ENCODE measurements around the gene PRICKLE4. TPM values are rescaled to one million over a fixed set of nuclear protein-coding genes. Genes with fewer than 3 reads are reported as not detected.

Gene PRICKLE4
- polyA plus RNA-seq, 1 donor from 2014 or later = 1.3 TPM

DNA sequence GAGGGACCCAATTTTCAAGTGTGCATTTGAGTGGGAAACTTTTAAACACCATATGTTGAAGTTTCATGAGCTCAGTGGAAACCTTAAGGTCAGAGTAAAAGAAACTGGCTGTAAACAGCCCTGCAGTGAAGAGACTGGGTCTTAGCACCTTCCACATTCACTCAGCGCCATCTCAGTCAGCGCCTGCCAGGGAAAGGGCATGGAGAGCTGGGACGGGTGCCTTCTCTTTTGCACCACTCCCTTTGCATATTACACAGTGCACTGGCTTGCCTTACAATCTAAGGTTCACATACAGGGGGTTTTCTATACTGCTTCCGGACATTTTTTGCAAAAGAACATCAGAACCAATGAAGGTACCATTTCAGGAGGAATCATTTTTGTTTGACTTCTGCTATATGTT is 11.4 kb downstream of the PRICKLE4 start:
- Histone ChIP-seq H3K27me3 (ENCODE audit: insufficient read depth, low read depth, low read length) (no peaks in the 10 kb centered on the region), H3F3A (ENCODE audit: insufficient read depth, low read length, poor library complexity, severe bottlenecking) (no peaks in the 10 kb centered on the region), H3K4me3 (ENCODE audit: low read length) (no peak overlapping the region), H3K9me3 (ENCODE audit: low read length) (no peaks in the 10 kb centered on the region), H3K27ac (ENCODE audit: low read length) (no peak overlapping the region), H4K20me1 (ENCODE audit: insufficient read depth) (no peaks in the 10 kb centered on the region), H3K9ac (ENCODE audit: low read length) (no peak overlapping the region), H3K36me3 (ENCODE audit: insufficient read depth, low read length) (peaks cover 5% of the 10 kb centered on the region), H3K9me2 (ENCODE audit: insufficient read depth, low read length) (no peaks in the 10 kb centered on the region), H3K4me2 (ENCODE audit: low read length) (no peak overlapping the region), H2AFZ (ENCODE audit: low read depth, low read length) (no peak overlapping the region), H3K79me2 (replicated peaks; ENCODE audit: insufficient read depth, low read length) (peaks cover 3% of the 10 kb centered on the region)
- no peak for TF ChIP-seq EP300 (conservative IDR thresholded peaks at IDR 0.05; ENCODE audit: poor library complexity, severe bottlenecking)
- TF ChIP-seq RAD21 (conservative IDR thresholded peaks at IDR 0.05) = no peak
- TF ChIP-seq TAF1 (IDR thresholded peaks at IDR 0.05; ENCODE audit: low read depth) = no peak
- TF ChIP-seq, protein P1, sequence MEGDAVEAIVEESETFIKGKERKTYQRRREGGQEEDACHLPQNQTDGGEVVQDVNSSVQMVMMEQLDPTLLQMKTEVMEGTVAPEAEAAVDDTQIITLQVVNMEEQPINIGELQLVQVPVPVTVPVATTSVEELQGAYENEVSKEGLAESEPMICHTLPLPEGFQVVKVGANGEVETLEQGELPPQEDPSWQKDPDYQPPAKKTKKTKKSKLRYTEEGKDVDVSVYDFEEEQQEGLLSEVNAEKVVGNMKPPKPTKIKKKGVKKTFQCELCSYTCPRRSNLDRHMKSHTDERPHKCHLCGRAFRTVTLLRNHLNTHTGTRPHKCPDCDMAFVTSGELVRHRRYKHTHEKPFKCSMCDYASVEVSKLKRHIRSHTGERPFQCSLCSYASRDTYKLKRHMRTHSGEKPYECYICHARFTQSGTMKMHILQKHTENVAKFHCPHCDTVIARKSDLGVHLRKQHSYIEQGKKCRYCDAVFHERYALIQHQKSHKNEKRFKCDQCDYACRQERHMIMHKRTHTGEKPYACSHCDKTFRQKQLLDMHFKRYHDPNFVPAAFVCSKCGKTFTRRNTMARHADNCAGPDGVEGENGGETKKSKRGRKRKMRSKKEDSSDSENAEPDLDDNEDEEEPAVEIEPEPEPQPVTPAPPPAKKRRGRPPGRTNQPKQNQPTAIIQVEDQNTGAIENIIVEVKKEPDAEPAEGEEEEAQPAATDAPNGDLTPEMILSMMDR (IDR thresholded peaks at IDR 0.05; ENCODE audit: poor library complexity, severe bottlenecking) = no peak
- no peak for TF ChIP-seq MXI1 (conservative IDR thresholded peaks at IDR 0.05; ENCODE audit: poor library complexity, severe bottlenecking)
- TF ChIP-seq, protein P2, sequence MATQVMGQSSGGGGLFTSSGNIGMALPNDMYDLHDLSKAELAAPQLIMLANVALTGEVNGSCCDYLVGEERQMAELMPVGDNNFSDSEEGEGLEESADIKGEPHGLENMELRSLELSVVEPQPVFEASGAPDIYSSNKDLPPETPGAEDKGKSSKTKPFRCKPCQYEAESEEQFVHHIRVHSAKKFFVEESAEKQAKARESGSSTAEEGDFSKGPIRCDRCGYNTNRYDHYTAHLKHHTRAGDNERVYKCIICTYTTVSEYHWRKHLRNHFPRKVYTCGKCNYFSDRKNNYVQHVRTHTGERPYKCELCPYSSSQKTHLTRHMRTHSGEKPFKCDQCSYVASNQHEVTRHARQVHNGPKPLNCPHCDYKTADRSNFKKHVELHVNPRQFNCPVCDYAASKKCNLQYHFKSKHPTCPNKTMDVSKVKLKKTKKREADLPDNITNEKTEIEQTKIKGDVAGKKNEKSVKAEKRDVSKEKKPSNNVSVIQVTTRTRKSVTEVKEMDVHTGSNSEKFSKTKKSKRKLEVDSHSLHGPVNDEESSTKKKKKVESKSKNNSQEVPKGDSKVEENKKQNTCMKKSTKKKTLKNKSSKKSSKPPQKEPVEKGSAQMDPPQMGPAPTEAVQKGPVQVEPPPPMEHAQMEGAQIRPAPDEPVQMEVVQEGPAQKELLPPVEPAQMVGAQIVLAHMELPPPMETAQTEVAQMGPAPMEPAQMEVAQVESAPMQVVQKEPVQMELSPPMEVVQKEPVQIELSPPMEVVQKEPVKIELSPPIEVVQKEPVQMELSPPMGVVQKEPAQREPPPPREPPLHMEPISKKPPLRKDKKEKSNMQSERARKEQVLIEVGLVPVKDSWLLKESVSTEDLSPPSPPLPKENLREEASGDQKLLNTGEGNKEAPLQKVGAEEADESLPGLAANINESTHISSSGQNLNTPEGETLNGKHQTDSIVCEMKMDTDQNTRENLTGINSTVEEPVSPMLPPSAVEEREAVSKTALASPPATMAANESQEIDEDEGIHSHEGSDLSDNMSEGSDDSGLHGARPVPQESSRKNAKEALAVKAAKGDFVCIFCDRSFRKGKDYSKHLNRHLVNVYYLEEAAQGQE (IDR thresholded peaks at IDR 0.05; ENCODE audit: borderline replicate concordance) = no peak
- TF ChIP-seq POLR2AphosphoS5 (IDR thresholded peaks at IDR 0.05) = no peak
- TF ChIP-seq SMC3 (conservative IDR thresholded peaks at IDR 0.05; ENCODE audit: poor library complexity) = no peak
- TF ChIP-seq EZH2 (IDR thresholded peaks at IDR 0.05; ENCODE audit: borderline replicate concordance, insufficient read depth, low read length, poor library complexity, severe bottlenecking) = no peak

DNA sequence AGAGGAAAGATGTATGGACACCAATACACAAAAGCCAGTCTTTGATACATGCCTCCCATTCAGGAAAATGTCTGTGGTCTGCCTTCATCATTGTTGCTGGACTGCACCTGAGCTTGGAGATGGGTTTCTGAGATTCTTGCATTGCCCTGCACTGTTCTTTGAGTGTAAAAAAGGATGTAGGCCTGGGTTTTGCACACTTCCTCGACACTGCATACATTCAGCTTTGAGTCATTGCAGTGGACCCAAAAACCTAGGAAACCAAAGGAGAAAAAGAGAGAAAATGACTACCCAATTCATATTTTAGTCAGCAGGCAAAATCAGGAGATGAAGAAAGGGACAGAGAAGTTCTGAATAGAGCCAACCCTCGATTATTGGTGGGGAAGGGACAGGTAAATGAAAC is 15.9 kb downstream of the PRICKLE4 start:
- no peaks in the 10 kb centered on the region for H3K79me2 ChIP-seq (replicated peaks; ENCODE audit: insufficient read depth, low read length)
- H3F3A ChIP-seq (ENCODE audit: insufficient read depth, low read length, poor library complexity, severe bottlenecking) = no peaks in the 10 kb centered on the region
- no peaks in the 10 kb centered on the region for H3K27me3 ChIP-seq (ENCODE audit: insufficient read depth, low read depth, low read length)
- H4K20me1 ChIP-seq (ENCODE audit: insufficient read depth) = no peaks in the 10 kb centered on the region
- no peak overlapping the region for H3K27ac ChIP-seq (ENCODE audit: low read length)
- no peak overlapping the region for H3K9ac ChIP-seq (ENCODE audit: low read length)
- no peaks in the 10 kb centered on the region for H3K9me3 ChIP-seq (ENCODE audit: low read length)
- H3K4me3 ChIP-seq (ENCODE audit: low read length) = no peak overlapping the region
- H3K9me2 ChIP-seq (ENCODE audit: insufficient read depth, low read length) = no peaks in the 10 kb centered on the region
- no peak overlapping the region for H3K4me2 ChIP-seq (ENCODE audit: low read length)
- TF ChIP-seq, protein P1 (IDR thresholded peaks at IDR 0.05; ENCODE audit: poor library complexity, severe bottlenecking) = no peak
- no peak for TF ChIP-seq RAD21 (conservative IDR thresholded peaks at IDR 0.05)
- no peak for TF ChIP-seq EP300 (conservative IDR thresholded peaks at IDR 0.05; ENCODE audit: poor library complexity, severe bottlenecking)
- peaks cover 5% of the 10 kb centered on the region for H3K36me3 ChIP-seq (ENCODE audit: insufficient read depth, low read length)
- no peak overlapping the region for H2AFZ ChIP-seq (ENCODE audit: low read depth, low read length)
